Fibroblast of mammary gland (primary cell): Measurements from ENCODE around the gene OAF.
"Not testable (repeated sequence)": the region's sequence is repeated elsewhere in the genome, so short reads cannot be mapped to it uniquely, and the experiment has no call there.

ENCODE experiments used
- DNase-seq: peaks from one replicate; pipeline ENCODE4 v3.0.0-alpha.2; 2010; ENCODE audit warnings: low read depth
- H3K4me3 ChIP-seq: 2 replicates; pipeline ENCODE4 v1.5.1; 2011; ENCODE audit warnings: low read depth, mild to moderate bottlenecking, low read length, moderate library complexity; ENCODE audit not compliant: control insufficient read depth
- TF ChIP-seq, protein P1 (sequence below): conservative IDR thresholded peaks from 2 replicates; pipeline ENCODE4 v1.5.1; 2011; ENCODE audit warnings: low read depth, low read length, inconsistent platforms; ENCODE audit not compliant: control insufficient read depth, insufficient read depth

The OAF gene

GRCh38 chr11:120172054-120172911 lies 38.5 kb upstream of the OAF start:
- H3K4me3 ChIP-seq, result no peak overlapping the region
- peak; percentile 68 for DNase-seq
- TF ChIP-seq, protein P1, sequence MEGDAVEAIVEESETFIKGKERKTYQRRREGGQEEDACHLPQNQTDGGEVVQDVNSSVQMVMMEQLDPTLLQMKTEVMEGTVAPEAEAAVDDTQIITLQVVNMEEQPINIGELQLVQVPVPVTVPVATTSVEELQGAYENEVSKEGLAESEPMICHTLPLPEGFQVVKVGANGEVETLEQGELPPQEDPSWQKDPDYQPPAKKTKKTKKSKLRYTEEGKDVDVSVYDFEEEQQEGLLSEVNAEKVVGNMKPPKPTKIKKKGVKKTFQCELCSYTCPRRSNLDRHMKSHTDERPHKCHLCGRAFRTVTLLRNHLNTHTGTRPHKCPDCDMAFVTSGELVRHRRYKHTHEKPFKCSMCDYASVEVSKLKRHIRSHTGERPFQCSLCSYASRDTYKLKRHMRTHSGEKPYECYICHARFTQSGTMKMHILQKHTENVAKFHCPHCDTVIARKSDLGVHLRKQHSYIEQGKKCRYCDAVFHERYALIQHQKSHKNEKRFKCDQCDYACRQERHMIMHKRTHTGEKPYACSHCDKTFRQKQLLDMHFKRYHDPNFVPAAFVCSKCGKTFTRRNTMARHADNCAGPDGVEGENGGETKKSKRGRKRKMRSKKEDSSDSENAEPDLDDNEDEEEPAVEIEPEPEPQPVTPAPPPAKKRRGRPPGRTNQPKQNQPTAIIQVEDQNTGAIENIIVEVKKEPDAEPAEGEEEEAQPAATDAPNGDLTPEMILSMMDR, result peak; percentile 88

- no peak for DNase-seq
- no peak overlapping the region for H3K4me3 ChIP-seq
- TF ChIP-seq, protein P1, result no peak
Measured at GRCh38 chr11:120173019-120173705, 37.7 kb upstream of the OAF start.

- TF ChIP-seq, protein P1, result no peak
- DNase-seq, result no peak
- no peak overlapping the region for H3K4me3 ChIP-seq
Measured at GRCh38 chr11:120173807-120174206, 37.0 kb upstream of the OAF start.

- TF ChIP-seq, protein P1, result no peak
Measured at GRCh38 chr11:120174866-120175265, 36.0 kb upstream of the OAF start.

DNA sequence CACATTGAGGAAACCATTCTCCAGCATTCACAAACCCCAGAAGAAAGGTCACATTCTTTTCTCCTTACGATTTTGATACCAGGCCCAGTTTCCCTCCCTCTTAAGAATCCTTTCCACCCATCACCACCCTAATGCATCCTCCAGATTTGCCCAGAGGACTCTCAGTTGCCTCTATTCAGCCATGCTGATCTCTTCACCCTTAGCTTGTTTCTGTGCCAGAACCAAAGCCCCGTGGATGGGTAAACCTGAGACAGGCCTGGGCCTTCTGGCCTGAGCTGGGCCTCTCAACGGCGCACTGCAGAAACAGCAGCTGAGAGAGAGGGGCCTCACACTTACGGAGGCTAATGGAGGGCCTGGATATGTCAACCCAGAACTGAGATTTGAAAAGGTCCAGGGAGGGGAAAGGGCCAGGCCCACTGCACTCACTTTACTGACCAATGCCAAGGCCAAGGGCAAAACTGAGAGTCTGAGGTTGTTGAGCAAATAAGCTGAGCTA lies 32.2 kb upstream of the OAF start:
- DNase-seq, result peak; percentile 50
- H3K4me3 ChIP-seq, result no peak overlapping the region
- TF ChIP-seq, protein P1, result no peak

More at GRCh38 chr11:120174866-120175265, 36.0 kb upstream of the OAF start:
- DNase-seq, result no peak
- no peak overlapping the region for H3K4me3 ChIP-seq

DNA sequence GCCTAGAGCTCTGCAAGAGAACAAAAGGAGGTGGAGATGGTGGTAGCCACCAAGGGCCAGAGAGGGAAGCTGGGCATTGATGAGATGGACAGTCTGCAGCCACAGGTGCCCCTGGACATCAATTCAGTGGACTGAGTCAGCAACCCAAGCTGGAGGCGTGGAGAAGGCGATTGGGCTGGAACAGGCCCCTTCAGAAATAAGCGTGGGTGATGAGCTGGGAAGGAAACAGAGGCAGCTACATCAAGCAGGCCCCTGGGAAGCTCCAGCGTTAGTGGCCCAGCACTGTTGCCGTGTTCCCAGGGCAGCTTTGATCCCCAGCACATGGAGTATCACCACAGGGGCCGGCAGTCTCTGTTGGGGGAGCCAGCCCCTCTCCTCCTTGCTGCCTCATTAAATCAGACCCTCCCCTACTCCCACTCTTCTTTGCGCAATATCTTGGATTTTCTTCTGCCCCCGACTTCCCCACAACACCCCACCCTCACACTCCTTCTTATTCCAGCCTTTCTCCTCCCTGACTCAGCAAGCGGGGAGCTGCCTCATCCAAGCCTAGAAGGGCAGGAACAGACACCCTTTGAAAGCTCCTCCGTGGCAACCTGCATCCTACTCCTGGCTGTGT lies 31.7 kb upstream of the OAF start:
- peak; percentile 68 for DNase-seq
- no peak overlapping the region for H3K4me3 ChIP-seq
- TF ChIP-seq, protein P1, result no peak

DNA sequence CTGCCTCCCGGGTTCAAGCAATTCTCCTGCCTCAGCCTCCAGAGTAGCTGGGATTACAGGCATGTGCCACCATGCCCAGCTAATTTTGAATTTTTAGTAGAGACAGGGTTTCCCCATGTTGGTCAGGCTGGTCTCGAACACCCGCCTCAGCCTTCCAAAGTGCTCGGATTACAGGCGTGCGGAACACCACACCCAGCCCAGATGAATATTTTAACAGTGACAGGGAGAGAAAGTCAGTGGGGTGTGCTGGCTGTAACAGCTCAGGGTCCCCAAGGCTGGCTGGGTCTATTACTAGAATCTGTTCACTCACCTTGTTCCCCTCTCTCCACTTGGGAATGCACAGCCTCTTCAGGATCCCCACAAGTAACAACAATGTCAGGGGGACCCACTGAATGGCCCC lies 30.8 kb upstream of the OAF start:
- not testable (repeated sequence) for DNase-seq

More for the DNA sequence above, 30.8 kb upstream of the OAF start:
- H3K4me3 ChIP-seq, result not testable (repeated sequence)
